SK-N-SH (cell line): ENCODE results near the gene NR0B2. TPM values are rescaled to one million over a fixed set of nuclear protein-coding genes. Genes with fewer than 3 reads are reported as not detected.

Experiments
- CTCF ChIA-PET: fragments of 300-600, 350-600 bp; formaldehyde crosslinking; extraction: SDS; loops from one replicate; lab custom pipeline; 2021; lab: Yijun Ruan, JAX
- POLR2A ChIA-PET: fragments of 350-600 bp; sonication (Branson Sonifier 250); formaldehyde crosslinking; extraction: SDS; loops from one replicate; lab custom pipeline; 2020; ENCODE audit warnings: antibody characterized with exemption, inconsistent platforms; lab: Yijun Ruan, JAX
- DNase-seq: peaks from one replicate; pipeline ENCODE4 v3.0.0; 2012
- H2AFZ ChIP-seq: fragments of 200-600 bp; sonication (generic); 2 replicates; pipeline ENCODE4 v1.8.1; 2016; ENCODE audit warnings: antibody characterized with exemption, mild to moderate bottlenecking, low read depth
- H3F3A ChIP-seq: fragments of 200-600 bp; sonication (generic); replicated peaks from 2 replicates; pipeline ENCODE3; 2016; ENCODE audit warnings: antibody characterized with exemption, mild to moderate bottlenecking; ENCODE audit not compliant: insufficient read depth
- H3K27ac ChIP-seq, 2 experiments: fragments of 200-500 bp in 1 of 2; fragments of 200-600 bp in 1 of 2; sonication (Bioruptor generic) in 1 of 2; sonication (generic), shearing (Covaris generic) in 1 of 2; 2 replicates each; pipeline versions ENCODE4 v1.5.1 to v1.6.1; 2014 to 2016; ENCODE audit warnings: low read depth in 2 of 2, inconsistent platforms in 1 of 2, low read length in 1 of 2, mild to moderate bottlenecking in 1 of 2, mixed read lengths in 1 of 2
- H3K27me3 ChIP-seq: fragments of 200-600 bp; sonication (generic), shearing (Covaris generic); 2 replicates; pipeline ENCODE4 v1.6.1; 2016; ENCODE audit warnings: mixed run types; ENCODE audit not compliant: insufficient read depth
- H3K36me3 ChIP-seq, 2 experiments: fragments of 200-500 bp in 1 of 2; fragments of 200-600 bp in 1 of 2; sonication (Bioruptor generic) in 1 of 2; sonication (generic) in 1 of 2; replicated peaks in 1 of 2; 2 replicates each; pipeline versions ENCODE3 to v1.5.1; 2014 to 2016; ENCODE audit warnings: low read length in 1 of 2, mild to moderate bottlenecking in 1 of 2; ENCODE audit not compliant: insufficient read depth in 2 of 2, control insufficient read depth in 1 of 2
- H3K4me1 ChIP-seq, 2 experiments: fragments of 200-500 bp in 1 of 2; fragments of 200-600 bp in 1 of 2; sonication (Bioruptor generic) in 1 of 2; sonication (generic), shearing (Covaris generic) in 1 of 2; 2 replicates each; pipeline versions ENCODE4 v1.5.1 to v1.6.1; 2014 to 2016; ENCODE audit warnings: low read depth in 1 of 2, low read length in 1 of 2, mixed run types in 1 of 2; ENCODE audit not compliant: insufficient read depth in 2 of 2, control insufficient read depth in 1 of 2
- H3K4me2 ChIP-seq: fragments of 200-600 bp; sonication (generic), shearing (Covaris generic); 2 replicates; pipeline ENCODE4 v1.6.1; 2017; ENCODE audit warnings: mixed run types
- H3K4me3 ChIP-seq, 2 experiments: fragments of 200-500 bp in 1 of 2; fragments of 200-600 bp in 1 of 2; sonication (Bioruptor generic) in 1 of 2; sonication (generic), shearing (Covaris generic) in 1 of 2; 2 replicates each; pipeline versions ENCODE4 v1.5.1 to v1.8.1; 2014 to 2016; ENCODE audit warnings: low read depth in 2 of 2, inconsistent platforms in 1 of 2, low read length in 1 of 2, mild to moderate bottlenecking in 1 of 2, mixed read lengths in 1 of 2, moderate library complexity in 1 of 2
- H3K79me2 ChIP-seq: fragments of 200-600 bp; sonication (generic); 2 replicates; pipeline ENCODE4 v1.8.1; 2017; ENCODE audit warnings: mild to moderate bottlenecking; ENCODE audit not compliant: insufficient read depth
- H3K9ac ChIP-seq: fragments of 200-600 bp; sonication (generic); 2 replicates; pipeline ENCODE4 v1.6.1; 2017; ENCODE audit warnings: mixed run types
- H3K9me2 ChIP-seq: fragments of 200-600 bp; sonication (generic); 2 replicates; pipeline ENCODE4 v1.6.1; 2017; ENCODE audit warnings: mixed run types
- H3K9me3 ChIP-seq: fragments of 200-600 bp; sonication (generic); 2 replicates; pipeline ENCODE4 v1.6.1; 2017; ENCODE audit warnings: mixed run types, mild to moderate bottlenecking, moderate library complexity
- H4K20me1 ChIP-seq: fragments of 200-600 bp; sonication (generic); 2 replicates; pipeline ENCODE4 v1.6.1; 2017; ENCODE audit warnings: mild to moderate bottlenecking, mixed run types; ENCODE audit not compliant: insufficient read depth
- CTCF ChIP-seq: fragments of 200-600 bp; sonication (generic); IDR thresholded peaks from 2 replicates; pipeline ENCODE4 v1.6.1; 2017; ENCODE audit warnings: antibody characterized with exemption, mild to moderate bottlenecking, moderate library complexity
- EP300 ChIP-seq, 2 experiments: IDR thresholded peaks; 2 replicates each; pipeline versions ENCODE4 v1.4.0 to v1.6.1; 2012; ENCODE audit warnings: borderline replicate concordance in 1 of 2, low read depth in 1 of 2, low read length in 1 of 2
- FOSL2 ChIP-seq: IDR thresholded peaks from 2 replicates; pipeline ENCODE4 v1.4.0; 2012; ENCODE audit warnings: low read depth, mild to moderate bottlenecking, moderate library complexity, borderline replicate concordance
- FOXJ3 ChIP-seq: sonication (generic); formaldehyde crosslinking; IDR thresholded peaks from 2 replicates; pipeline ENCODE4 v1.5.1; 2020; ENCODE audit warnings: mild to moderate bottlenecking, missing genetic modification reagents
- GABPA ChIP-seq: IDR thresholded peaks from 2 replicates; pipeline ENCODE4 v1.4.0; 2012; ENCODE audit warnings: low read depth, mild to moderate bottlenecking
- IRF3 ChIP-seq: fragments of 150-350 bp; IDR thresholded peaks from 2 replicates; pipeline ENCODE4 v1.6.1; 2016; ENCODE audit warnings: mild to moderate bottlenecking, low read depth, low read length
- JUND ChIP-seq: IDR thresholded peaks from 2 replicates; pipeline ENCODE4 v1.4.0; 2012
- MEF2A ChIP-seq: IDR thresholded peaks from 2 replicates; pipeline ENCODE4 v1.4.0; 2012; ENCODE audit warnings: low read depth, borderline replicate concordance
- NRF1 ChIP-seq: IDR thresholded peaks from 2 replicates; pipeline ENCODE4 v1.6.1; 2012; ENCODE audit warnings: low read depth, mild to moderate bottlenecking, low read length
- RCOR1 ChIP-seq: fragments of 150-350 bp; IDR thresholded peaks from 2 replicates; pipeline ENCODE4 v1.6.1; 2017; ENCODE audit warnings: antibody characterized with exemption, low read length
- REST ChIP-seq: IDR thresholded peaks from 2 replicates; pipeline ENCODE4 v1.6.1; 2012; ENCODE audit warnings: mild to moderate bottlenecking, low read depth, low read length, moderate library complexity
- SIN3A ChIP-seq: IDR thresholded peaks from 2 replicates; pipeline ENCODE4 v1.6.1; 2012; ENCODE audit warnings: low read depth, mild to moderate bottlenecking, low read length, moderate library complexity, borderline replicate concordance
- SMC3 ChIP-seq: IDR thresholded peaks from 2 replicates; pipeline ENCODE4 v1.6.1; 2012; ENCODE audit warnings: low read depth, low read length, improper control_type of control experiment
- TAF1 ChIP-seq: IDR thresholded peaks from 2 replicates; pipeline ENCODE4 v1.6.1; 2012; ENCODE audit warnings: low read depth, mild to moderate bottlenecking, low read length, moderate library complexity, borderline replicate concordance
- TCF12 ChIP-seq: IDR thresholded peaks from 2 replicates; pipeline ENCODE4 v1.4.0; 2012
- TEAD4 ChIP-seq: IDR thresholded peaks from 2 replicates; pipeline ENCODE4 v1.4.0; 2012; ENCODE audit warnings: mild to moderate bottlenecking, borderline replicate concordance; ENCODE audit not compliant: insufficient read depth
- YY1 ChIP-seq: IDR thresholded peaks from 2 replicates; pipeline ENCODE4 v1.4.0; 2012; ENCODE audit warnings: low read depth, mild to moderate bottlenecking
- WGBS: methylation state at CpG from one replicate; pipeline ENCODE4 v1.1.6; 2017; ENCODE audit warnings: low lambda C conversion rate; 5-methylcytosine and 5-hydroxymethylcytosine counted together
- polyA plus RNA-seq, 3 experiments: library from polyadenylated mRNA; depleted of rRNA; stranded (reverse); fragments of >200 nt; gene quantifications; 2 replicates each; pipeline ENCODE4 v1.2.3, GENCODE V29; 2012

The NR0B2 gene
- polyA plus RNA-seq, 1 of the 3 experiments (the other 2 are of a cell fraction), result not detected

- Histone ChIP-seq H2AFZ (no peak overlapping the region), H3K4me1 (peaks cover 3 to 7% of the 10 kb centered on the region in 2 experiments; a peak in 1 of 4 replicates), H3K27me3 (peaks cover 41% of the 10 kb centered on the region), H3K79me2 (no peaks in the 10 kb centered on the region), H3K4me3 (no peak overlapping the region), H3K27ac (no peak overlapping the region), H3F3A (peaks cover 13% of the 10 kb centered on the region), H3K4me2 (no peak overlapping the region; the same call in 1 of the 2 replicates), H4K20me1 (no peaks in the 10 kb centered on the region), H3K9me3 (no peaks in the 10 kb centered on the region), H3K9ac (no peak overlapping the region), H3K36me3 (no peaks in the 10 kb centered on the region), H3K9me2 (no peaks in the 10 kb centered on the region)
- 18% methylated on average over 3 of the region's 3 CpGs for WGBS
- ChIA-PET POLR2A (no interaction called here), CTCF (interaction anchor here (0.8 kb wide), 1 partner anchor 173 kb away, joined by 3 read pairs; no protein-coding TSS in a partner anchor)
- peak; percentile 40; the same call in 1 of the 2 replicates for TF ChIP-seq FOSL2
- no peak for TF ChIP-seq TCF12
- DNase-seq, result no peak
Observed at GRCh38 chr1:26961826-26962225, 48.1 kb upstream of the NR0B2 start.

- Histone ChIP-seq H3K27me3 (peaks cover 34% of the 10 kb centered on the region), H4K20me1 (no peaks in the 10 kb centered on the region), H3F3A (peaks cover 13% of the 10 kb centered on the region), H3K9me2 (no peaks in the 10 kb centered on the region), H3K4me2 (no peak overlapping the region), H3K27ac (no peak overlapping the region), H3K4me1 (peaks cover 3 to 7% of the 10 kb centered on the region in 2 experiments; a peak in 1 of 4 replicates), H3K36me3 (no peaks in the 10 kb centered on the region), H3K4me3 (no peak overlapping the region), H3K79me2 (no peaks in the 10 kb centered on the region), H3K9ac (no peak overlapping the region), H3K9me3 (no peaks in the 10 kb centered on the region), H2AFZ (no peak overlapping the region)
- TF ChIP-seq MEF2A (no peak), TAF1 (no peak), NRF1 (no peak), GABPA (no peak), SIN3A (no peak), FOXJ3 (CRISPR knock-in tag) (no peak), IRF3 (no peak), TCF12 (no peak), RCOR1 (no peak), JUND (no peak), REST (no peak), EP300 (IDR thresholded peaks at IDR 0.05; ENCODE audit: borderline replicate concordance in 1 of 2, low read depth in 1 of 2, low read length in 1 of 2) (no peak), SMC3 (no peak), CTCF (no peak), YY1 (no peak), TEAD4 (no peak), FOSL2 (no peak)
- POLR2A ChIA-PET, result no interaction called here
- DNase-seq, result no peak
- WGBS, result 39% methylated on average over 3 of the region's 3 CpGs
- CTCF ChIA-PET, result interaction anchor here (0.9 to 1.2 kb wide), 2 partner anchors 13 to 25 kb away, joined by 3 read pairs; no protein-coding TSS in a partner anchor
Observed at GRCh38 chr1:26960625-26960966, 46.8 kb upstream of the NR0B2 start.
